ENCODE measurements around the gene USHBP1.

GRCh38 chr19:17303167-17303939 lies 38.8 kb upstream of the USHBP1 start, which contains the start of gene ABHD8:
- TF ChIP-seq ZNF274 (IDR thresholded peaks at IDR 0.05; ENCODE audit: low read depth, low read length): no peak
- TF ChIP-seq SUZ12 (IDR thresholded peaks at IDR 0.05; ENCODE audit: extremely low read depth, insufficient read depth, insufficient read length): no peak

Data from NT2/D1 (cell line).